HT-29 (cell line): ENCODE measurements around the gene SDHA. TPM values are rescaled to one million over a fixed set of nuclear protein-coding genes. Genes with fewer than 3 reads are reported as not detected.
"Not testable (repeated sequence)": the region's sequence is repeated elsewhere in the genome, so short reads cannot be mapped to it uniquely, and the experiment has no call there.

Source experiments
- DNase-seq: peaks from one replicate; pipeline ENCODE4 v3.0.0-alpha.2; 2015; ENCODE audit warnings: low spot score
- total RNA-seq: library from RNA; depleted of rRNA; stranded (reverse); fragments of >200 nt; shearing (Covaris generic); gene quantifications from 2 replicates; pipeline ENCODE4 v1.2.3, GENCODE V29; 2014

The SDHA gene
- total RNA-seq, 1 experiment from 2014 or later, result 273 TPM

- DNase-seq, result peak; percentile 49
Observed at GRCh38 chr5:219460-219863, 1.3 kb downstream of the SDHA start.

- no peak for DNase-seq
Observed at GRCh38 chr5:219991-220390, 1.9 kb downstream of the SDHA start.

DNA sequence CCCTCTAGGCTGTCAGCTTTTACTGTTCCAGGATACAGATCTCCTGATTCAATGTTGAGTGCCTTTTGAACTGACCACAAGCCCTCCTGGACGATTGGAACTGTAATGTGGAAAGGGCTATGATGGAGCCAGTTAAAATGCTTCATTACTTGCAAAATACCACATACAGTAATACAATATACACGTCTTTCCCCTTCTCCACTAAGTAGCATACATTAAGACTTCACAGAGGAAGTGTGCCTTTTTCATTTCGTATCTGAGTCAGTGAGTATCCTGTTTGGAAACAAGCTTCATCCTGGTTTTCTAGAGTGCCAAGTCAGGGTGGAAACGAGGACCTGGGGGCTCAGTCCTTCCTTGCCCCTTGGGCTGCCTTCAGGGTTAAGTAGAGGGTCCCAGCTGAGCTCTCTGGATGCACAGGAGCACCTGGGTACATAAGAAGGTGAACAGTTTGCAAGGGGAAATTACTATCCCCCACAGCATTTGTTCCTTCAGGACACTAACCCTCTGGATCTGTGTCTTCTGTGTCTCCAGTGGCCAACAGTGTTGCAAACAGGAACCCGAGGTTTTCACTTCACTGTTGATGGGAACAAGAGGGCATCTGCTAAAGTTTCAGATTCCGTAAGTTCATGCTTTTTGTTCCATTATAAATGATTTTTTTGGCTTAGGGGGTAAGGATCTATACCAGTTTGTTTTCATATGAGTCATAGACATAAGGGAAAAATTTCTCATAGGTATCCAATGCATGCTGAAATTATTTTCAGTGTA, 5.0 kb downstream of the SDHA start:
- not testable (repeated sequence) for DNase-seq

DNA sequence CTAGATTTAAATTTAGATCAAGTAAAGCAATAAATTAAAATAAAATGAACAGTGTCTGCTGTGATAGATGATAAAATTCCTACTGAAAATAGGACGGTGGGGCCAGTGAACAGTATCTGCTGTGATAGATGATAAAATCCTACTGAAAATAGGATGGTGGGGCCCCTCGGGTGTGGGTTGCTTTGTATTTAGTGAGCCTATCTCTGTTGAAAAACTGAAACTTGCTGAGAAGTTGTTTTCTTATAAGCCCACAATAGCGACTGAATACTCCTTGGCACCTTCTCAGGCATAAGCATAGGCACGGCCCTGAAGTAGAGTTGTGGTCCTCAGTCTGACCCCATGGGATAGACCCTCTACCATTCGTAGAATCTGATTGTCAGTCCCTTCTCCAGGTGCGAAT, 5.7 kb downstream of the SDHA start:
- no peak for DNase-seq

GRCh38 chr5:225334-225733, 7.2 kb downstream of the SDHA start:
- no peak for DNase-seq

DNA sequence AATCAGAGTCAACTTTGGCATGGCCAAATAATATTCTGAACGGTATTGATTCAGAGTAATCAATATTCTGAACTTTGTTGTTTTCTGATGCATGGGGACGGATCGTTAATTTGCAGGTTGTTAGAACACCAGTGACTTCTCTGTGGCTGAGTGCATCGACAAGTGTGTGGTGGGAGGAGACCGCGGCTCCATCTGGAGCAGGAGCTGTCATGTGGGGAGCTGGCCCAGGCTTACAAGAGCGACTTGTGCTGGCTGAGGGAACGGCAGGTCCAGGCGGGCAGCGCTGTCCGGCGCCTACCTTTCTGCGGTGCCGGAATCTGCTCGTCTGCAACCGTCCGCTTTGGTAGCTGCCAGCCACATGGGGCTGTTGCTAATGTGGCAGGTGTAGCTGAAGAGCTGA, 9.3 kb downstream of the SDHA start:
- not testable (repeated sequence) for DNase-seq

DNA sequence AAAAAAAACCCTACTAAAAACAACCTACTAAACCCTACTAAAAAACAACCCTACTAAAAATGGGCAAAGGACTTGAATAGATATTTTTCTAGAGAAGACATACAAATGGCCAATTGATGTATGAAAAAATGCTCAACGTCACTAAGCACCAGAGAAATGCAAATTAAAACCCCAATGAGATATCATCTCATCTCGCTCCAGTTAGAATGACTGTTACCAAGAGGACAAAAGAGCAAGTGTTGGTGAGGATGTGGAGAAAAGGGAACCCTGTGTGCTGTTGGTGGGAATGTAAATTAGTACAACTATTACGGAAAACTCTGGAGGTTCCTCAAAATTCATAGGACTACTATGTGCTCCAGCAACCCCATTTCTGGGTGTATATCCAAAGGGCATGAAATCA, 10.8 kb downstream of the SDHA start:
- DNase-seq, result no peak

DNA sequence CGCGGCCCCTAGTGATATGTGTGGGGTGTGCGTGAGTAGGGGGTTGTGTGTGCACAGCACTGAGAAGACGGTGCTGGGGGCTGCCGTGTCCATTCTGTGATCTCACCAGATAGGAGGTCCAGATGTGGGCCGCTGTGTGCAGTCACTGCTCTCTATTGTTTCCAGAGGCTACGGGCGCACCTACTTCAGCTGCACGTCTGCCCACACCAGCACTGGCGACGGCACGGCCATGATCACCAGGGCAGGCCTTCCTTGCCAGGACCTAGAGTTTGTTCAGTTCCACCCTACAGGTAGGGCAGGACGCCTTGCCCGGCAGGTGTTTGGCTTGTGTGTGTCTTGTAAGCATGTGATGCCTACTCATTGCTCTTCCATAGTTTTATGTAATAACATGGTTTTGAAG, 12.6 kb downstream of the SDHA start:
- DNase-seq, result no peak

DNA sequence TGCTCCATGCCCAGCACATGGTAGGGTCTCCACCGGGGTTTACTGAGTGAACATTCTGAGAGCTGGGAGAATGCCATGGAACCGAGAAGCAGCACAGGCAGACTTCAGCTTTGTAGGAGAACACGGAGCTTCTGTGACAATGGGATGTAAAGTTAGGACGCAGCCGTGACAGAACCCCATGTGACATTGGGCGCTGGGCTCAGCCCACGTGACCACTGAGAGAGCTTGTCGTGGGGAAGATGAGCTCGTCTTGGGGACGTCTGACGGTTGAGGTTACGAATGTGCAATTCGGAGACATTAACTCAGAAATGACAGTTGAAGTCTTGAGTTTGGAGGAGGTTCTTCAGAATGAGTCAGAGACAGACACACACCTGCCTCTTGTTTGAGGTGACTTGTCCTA, 13.5 kb downstream of the SDHA start:
- DNase-seq, result no peak

- not testable (repeated sequence) for DNase-seq
Observed at GRCh38 chr5:233426-233825, 15.3 kb downstream of the SDHA start.

GRCh38 chr5:234450-234849, 16.3 kb downstream of the SDHA start:
- no peak for DNase-seq

DNA sequence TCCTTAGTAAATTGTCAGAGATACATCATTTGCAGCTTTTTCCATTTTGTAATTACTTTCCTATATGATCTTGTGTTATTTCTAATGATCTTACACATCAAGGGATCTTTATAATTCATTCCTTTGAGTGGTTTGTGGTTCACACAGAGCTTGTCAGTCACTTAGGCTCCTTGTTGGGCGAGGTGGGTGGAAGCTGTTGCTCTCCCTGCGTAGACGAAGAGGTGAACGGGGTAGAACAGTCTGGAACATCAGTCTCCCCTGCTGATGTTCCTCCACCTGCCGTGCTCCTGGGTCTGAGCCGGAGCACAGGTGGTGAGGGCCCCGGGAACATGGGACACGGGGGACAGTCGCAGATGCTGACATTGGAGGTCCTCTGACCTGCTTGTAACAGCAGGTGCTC, 17.4 kb downstream of the SDHA start:
- not testable (repeated sequence) for DNase-seq

DNA sequence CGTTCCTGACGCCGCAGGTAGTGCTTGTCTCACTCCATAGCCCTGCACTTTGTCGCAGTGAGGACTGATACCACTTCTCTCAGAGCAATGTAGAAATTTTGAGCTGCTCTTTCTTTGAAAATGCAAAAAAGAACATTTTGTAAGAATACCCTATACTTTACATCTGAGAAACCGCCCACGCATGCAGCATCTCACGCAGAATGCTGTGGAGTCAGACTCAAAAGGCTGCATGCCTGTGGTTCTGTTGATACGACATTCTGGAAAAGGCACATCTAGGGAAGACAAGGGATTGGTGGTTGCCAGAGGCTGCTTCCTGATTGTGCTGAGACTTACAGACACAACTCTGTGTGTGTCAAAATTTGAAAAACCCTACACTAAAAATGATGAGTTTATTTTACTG, 19.8 kb downstream of the SDHA start:
- not testable (repeated sequence) for DNase-seq

- not testable (repeated sequence) for DNase-seq
Observed at GRCh38 chr5:240550-240949, 22.4 kb downstream of the SDHA start.

- not testable (repeated sequence) for DNase-seq
Observed at GRCh38 chr5:241045-241669, 23.0 kb downstream of the SDHA start.

- not testable (repeated sequence) for DNase-seq
Observed at GRCh38 chr5:243683-244367, 25.7 kb downstream of the SDHA start.

DNA sequence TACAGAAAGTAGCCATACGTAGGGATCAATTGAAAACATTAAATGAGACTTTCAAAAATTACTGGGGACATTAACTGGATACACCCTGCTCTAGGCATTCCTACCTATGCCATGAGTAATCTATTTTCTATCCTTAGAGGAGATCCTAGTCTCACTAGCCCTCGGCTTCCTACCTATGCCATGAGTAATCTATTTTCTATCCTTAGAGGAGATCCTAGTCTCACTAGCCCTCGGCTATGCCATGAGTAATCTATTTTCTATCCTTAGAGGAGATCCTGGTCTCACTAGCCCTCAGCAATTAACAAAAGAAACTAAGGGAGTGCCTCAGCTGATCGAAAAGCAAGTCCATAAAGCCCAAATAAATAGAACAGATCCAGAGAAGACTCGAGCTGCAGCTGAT, 27.6 kb downstream of the SDHA start:
- not testable (repeated sequence) for DNase-seq

DNA sequence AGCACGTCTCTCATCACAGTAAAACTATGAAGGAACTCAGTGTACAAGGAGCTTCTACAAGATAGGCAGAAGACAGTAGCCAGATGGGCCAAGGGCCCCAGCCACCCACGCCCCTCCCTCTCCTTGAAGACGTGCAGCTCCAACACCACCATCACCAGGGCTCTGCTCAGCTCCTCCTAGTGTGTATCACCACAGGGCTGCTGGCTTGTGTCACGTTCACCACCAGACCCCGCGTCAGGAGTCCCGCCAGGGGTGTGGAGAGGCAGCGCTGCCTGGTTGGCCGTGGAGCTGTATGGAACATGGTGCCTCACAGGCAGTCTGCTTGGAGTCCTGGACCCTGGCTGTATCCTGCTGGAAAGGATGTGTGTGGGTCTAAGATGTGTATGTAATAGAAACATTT, 32.3 kb downstream of the SDHA start:
- DNase-seq, result not testable (repeated sequence)

- not testable (repeated sequence) for DNase-seq
Observed at GRCh38 chr5:251016-251415, 32.9 kb downstream of the SDHA start.

- peak; percentile 49 for DNase-seq
Observed at GRCh38 chr5:251538-251937, 33.4 kb downstream of the SDHA start.

GRCh38 chr5:251975-252374, 33.9 kb downstream of the SDHA start:
- peak; percentile 76 for DNase-seq

DNA sequence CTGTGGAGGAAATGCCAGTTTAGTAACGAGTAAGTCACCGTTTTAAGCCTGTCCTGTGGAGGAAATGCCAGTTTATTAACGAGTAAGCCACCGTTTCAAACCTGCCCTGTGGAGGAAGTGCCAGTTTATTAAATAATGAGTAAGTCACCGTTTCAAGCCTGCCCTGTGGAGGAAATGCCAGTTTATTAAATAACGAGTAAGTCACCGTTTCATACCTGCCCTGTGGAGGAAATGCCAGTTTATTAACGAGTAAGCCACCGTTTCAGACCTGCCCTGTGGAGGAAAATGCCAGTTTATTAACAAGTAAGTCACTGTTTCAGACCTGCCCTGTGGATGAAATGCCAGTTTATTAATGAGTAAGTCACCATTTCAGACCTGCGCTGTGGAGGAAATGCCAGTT, 34.4 kb downstream of the SDHA start:
- peak; percentile 91 for DNase-seq

DNA sequence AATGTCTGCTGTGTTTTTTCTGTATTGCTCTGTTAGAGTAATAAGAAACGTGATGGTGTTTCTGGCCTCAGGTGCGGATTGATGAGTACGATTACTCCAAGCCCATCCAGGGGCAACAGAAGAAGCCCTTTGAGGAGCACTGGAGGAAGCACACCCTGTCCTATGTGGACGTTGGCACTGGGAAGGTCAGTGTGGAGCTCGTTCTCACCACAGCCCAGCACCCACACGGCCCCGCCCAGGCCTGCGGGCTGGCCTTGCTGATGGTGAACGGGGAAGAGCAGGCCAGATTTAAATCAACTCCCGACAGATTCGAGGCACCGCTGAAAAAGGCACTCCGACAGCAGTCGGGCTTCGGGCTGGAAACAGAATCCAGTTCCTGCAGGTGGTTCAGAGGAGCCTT, 36.2 kb downstream of the SDHA start:
- DNase-seq, result not testable (repeated sequence)
